ENCODE measurements around the gene CRY1.
A peak's percentile ranks its signal among the peaks of the same experiment; 100 is the strongest.

The CRY1 gene

DNA sequence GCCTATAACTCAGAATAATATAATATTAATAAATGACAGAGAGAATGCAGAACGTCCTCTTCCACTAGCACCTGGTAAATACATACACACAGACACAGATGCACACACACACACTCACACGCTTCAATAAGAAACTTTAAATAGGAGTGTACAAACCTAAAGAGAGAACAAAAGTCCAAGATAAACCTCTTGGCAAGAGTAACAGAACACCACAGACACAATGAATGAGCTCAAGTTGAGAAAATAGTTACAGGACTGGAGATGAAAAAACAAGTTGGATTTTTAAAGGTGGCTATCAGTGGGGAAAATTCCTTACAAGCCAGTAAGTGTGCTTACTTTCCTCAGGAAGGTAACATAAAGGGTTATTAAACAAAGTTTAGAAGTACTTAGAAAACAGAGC is 35.2 kb downstream of the CRY1 start:
- TF ChIP-seq, protein P1, sequence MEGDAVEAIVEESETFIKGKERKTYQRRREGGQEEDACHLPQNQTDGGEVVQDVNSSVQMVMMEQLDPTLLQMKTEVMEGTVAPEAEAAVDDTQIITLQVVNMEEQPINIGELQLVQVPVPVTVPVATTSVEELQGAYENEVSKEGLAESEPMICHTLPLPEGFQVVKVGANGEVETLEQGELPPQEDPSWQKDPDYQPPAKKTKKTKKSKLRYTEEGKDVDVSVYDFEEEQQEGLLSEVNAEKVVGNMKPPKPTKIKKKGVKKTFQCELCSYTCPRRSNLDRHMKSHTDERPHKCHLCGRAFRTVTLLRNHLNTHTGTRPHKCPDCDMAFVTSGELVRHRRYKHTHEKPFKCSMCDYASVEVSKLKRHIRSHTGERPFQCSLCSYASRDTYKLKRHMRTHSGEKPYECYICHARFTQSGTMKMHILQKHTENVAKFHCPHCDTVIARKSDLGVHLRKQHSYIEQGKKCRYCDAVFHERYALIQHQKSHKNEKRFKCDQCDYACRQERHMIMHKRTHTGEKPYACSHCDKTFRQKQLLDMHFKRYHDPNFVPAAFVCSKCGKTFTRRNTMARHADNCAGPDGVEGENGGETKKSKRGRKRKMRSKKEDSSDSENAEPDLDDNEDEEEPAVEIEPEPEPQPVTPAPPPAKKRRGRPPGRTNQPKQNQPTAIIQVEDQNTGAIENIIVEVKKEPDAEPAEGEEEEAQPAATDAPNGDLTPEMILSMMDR (conservative IDR thresholded peaks at IDR 0.05; ENCODE audit: control insufficient read depth, insufficient read depth, low read depth, low read length): no peak
- DNase-seq (ENCODE audit: low read depth): no peak
- no peak overlapping the region for H3K4me3 ChIP-seq (ENCODE audit: control insufficient read depth, low read depth, low read length)

DNA sequence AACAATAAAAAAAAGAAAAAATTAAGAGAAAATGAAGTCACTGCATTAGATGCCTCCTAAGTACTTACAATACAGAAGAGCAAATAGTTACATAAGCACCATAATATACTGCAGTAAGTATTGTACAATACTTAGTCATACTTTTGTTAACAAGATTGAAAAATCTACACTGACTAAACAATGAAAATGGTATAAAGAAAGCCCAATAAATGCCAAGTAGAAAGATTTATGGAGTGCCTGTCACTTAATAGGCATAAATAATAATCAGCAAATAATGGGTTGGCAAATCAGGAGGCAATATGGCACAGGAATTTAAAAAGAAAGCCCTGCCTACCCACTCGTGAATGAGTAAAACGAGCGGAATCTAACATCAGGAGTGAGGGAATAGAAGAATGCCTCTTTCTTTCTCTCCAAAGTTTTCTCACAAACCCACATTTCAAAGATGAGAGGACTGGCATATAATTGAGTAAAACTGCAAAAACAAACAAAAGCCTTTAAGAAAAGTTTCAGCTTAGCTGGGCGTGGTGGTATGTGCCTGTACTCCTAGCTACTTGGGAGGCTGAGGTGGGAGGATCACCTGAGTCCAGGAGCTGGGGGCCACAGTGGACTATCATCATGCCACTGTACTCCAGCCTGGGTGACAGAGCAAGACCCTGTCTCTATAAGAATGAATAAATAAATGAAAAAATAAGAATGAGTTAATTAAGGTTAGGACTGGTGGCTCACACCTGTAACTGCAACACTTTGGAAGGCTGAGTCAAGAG is 36.1 kb downstream of the CRY1 start:
- peak; percentile 14 for DNase-seq (ENCODE audit: low read depth)
- TF ChIP-seq, protein P1 (conservative IDR thresholded peaks at IDR 0.05; ENCODE audit: control insufficient read depth, insufficient read depth, low read depth, low read length): no peak
- no peak overlapping the region for H3K4me3 ChIP-seq (ENCODE audit: control insufficient read depth, low read depth, low read length)

DNA sequence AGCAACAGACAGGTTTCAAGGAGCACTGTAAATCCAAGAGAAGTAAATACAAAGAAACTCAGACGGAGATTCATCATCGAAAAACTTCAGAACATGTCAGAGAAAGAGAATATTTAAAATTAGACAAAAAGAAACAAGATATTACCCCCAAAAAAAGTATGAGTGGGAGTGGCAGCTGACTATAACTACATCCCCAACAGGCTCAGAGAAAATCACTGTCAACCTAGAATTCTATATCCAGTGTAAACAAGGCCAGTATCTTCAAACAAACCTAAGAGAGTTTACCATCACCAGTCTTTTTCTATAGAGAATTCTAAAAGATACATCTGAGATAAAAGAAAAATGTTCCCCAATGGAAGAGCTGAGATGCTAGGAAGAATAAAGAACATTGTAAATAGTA is 39.6 kb downstream of the CRY1 start:
- no peak overlapping the region for H3K4me3 ChIP-seq (ENCODE audit: control insufficient read depth, low read depth, low read length)
- no peak for DNase-seq (ENCODE audit: low read depth)
- TF ChIP-seq, protein P1 (conservative IDR thresholded peaks at IDR 0.05; ENCODE audit: control insufficient read depth, insufficient read depth, low read depth, low read length): no peak

DNA sequence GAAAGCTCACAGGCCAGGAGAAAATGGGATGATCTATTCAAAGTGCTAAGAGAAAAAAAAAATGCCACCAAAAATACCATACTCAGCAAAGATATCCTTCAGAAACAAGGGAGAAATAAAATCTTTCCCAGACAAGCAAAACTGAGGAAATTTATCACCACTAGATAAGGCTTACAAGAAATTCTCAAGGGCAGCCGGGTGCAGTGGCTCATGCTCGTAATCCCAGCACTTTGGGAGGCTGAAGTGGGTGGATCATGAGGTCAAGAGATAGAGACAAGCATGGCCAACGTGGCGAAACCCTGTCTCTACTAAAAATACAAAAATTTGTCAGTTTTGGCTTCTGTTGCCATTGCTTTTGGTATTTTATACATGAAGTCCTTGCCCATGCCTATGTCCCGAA is 48.2 kb downstream of the CRY1 start:
- H3K4me3 ChIP-seq (ENCODE audit: control insufficient read depth, low read depth, low read length): no peak overlapping the region
- TF ChIP-seq, protein P1 (conservative IDR thresholded peaks at IDR 0.05; ENCODE audit: control insufficient read depth, insufficient read depth, low read depth, low read length): no peak
- DNase-seq (ENCODE audit: low read depth): no peak

DNA sequence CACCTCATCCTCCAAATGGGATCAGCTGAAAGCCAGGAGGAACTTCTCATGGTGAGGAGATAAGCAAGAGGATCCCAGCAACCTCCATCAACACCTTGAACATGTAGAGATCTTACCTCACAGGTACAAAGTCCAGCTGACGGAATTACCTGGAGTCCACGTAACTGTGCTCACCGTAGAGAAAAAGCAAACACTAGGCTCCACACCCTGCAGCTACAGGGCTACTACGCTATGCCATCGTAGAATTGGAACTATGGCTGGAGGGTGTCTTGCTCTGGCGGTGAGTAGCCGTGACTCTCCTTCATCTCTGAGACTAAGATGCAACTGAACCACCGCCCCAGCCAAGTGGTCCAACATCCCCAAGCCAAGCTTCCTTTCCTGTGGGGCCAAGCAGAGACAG is 50.5 kb downstream of the CRY1 start:
- DNase-seq (ENCODE audit: low read depth): no peak
- TF ChIP-seq, protein P1 (conservative IDR thresholded peaks at IDR 0.05; ENCODE audit: control insufficient read depth, insufficient read depth, low read depth, low read length): no peak
- H3K4me3 ChIP-seq (ENCODE audit: control insufficient read depth, low read depth, low read length): no peak overlapping the region

DNA sequence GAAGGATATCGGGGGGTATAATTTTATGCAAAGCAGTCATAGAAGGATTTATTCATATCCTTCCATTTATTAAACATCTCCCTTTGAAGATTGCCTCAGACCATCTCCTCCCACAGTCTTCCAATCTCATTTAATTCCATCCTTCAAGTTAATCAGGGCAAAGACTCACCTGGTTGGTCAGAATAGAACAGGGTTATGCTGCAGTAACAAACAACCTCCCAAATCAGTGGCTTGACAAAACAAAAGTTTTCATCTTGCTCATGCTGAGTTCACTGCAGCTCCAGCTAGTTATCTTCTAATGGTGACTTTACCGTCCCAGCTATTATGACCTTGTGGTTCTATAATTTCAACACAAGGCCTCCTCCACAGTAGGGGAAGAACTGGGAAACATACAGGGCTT is 57.6 kb downstream of the CRY1 start:
- TF ChIP-seq, protein P1 (conservative IDR thresholded peaks at IDR 0.05; ENCODE audit: control insufficient read depth, insufficient read depth, low read depth, low read length): no peak
- no peak for DNase-seq (ENCODE audit: low read depth)
- H3K4me3 ChIP-seq (ENCODE audit: control insufficient read depth, low read depth, low read length): no peak overlapping the region

Data from fibroblast of mammary gland (primary cell).